IMR-90 (cell line): Measurements from ENCODE around the gene PDCD10. TPM values are rescaled to one million over a fixed set of nuclear protein-coding genes. Genes with fewer than 3 reads are reported as not detected.

ENCODE experiments used
- ATAC-seq: fragments of 200-7000 bp; cut with Tn5 transposase; 2 replicates; pipeline ENCODE4 v1.9.1; 2020; ENCODE audit warnings: low read depth, mild to moderate bottlenecking, moderate library complexity
- BruUV-seq: library from RNA; stranded (reverse); fragments of 400-500 nt; replicated peaks from 2 replicates; lab custom pipeline; 2021; lab: Mats Ljungman, UMichigan
- CTCF ChIA-PET: fragments of 300-600 bp; formaldehyde crosslinking; extraction: SDS; loops from one replicate; lab custom pipeline; 2021; ENCODE audit warnings: antibody characterized with exemption; lab: Yijun Ruan, JAX
- POLR2A ChIA-PET: fragments of 300-600 bp; sonication (Branson Sonifier 250); formaldehyde crosslinking; loops from one replicate; lab custom pipeline; 2022; ENCODE audit warnings: antibody characterized with exemption; ENCODE audit not compliant: unreplicated experiment; lab: Charles Lee
- DNase-seq: peaks from one replicate; pipeline ENCODE4 v3.0.0; 2013
- H2AFZ ChIP-seq: replicated peaks from 2 replicates; pipeline ENCODE3; 2013; ENCODE audit warnings: low read length, mild to moderate bottlenecking; ENCODE audit not compliant: poor library complexity
- H2AK5ac ChIP-seq: 2 replicates; pipeline ENCODE4 v1.6.1; 2013; ENCODE audit warnings: low read depth, low read length, inconsistent platforms
- H2AK9ac ChIP-seq: replicated peaks from 2 replicates; pipeline ENCODE3; 2013; ENCODE audit warnings: mild to moderate bottlenecking, low read depth, low read length, moderate library complexity; ENCODE audit not compliant: poor library complexity
- H2BK120ac ChIP-seq: 2 replicates; pipeline ENCODE4 v1.6.1; 2013; ENCODE audit warnings: low read depth, low read length, inconsistent platforms
- H2BK15ac ChIP-seq: 3 replicates; pipeline ENCODE4 v1.6.1; 2013; ENCODE audit warnings: low read depth, low read length, inconsistent platforms
- H2BK20ac ChIP-seq: 2 replicates; pipeline ENCODE4 v1.6.1; 2013; ENCODE audit warnings: low read depth, mild to moderate bottlenecking, inconsistent platforms, low read length, moderate library complexity
- H2BK5ac ChIP-seq: 2 replicates; pipeline ENCODE4 v1.6.1; 2013; ENCODE audit warnings: mild to moderate bottlenecking, low read depth, low read length, inconsistent platforms; ENCODE audit not compliant: poor library complexity, severe bottlenecking
- H3K14ac ChIP-seq: replicated peaks from 2 replicates; pipeline ENCODE4 v1.6.1; 2013; ENCODE audit warnings: low read depth, low read length, inconsistent platforms
- H3K18ac ChIP-seq: 2 replicates; pipeline ENCODE4 v1.6.1; 2013; ENCODE audit warnings: low read depth, low read length, control low read depth
- H3K23ac ChIP-seq: 2 replicates; pipeline ENCODE4 v1.6.1; 2013; ENCODE audit warnings: low read depth, low read length, inconsistent platforms
- H3K27ac ChIP-seq: 2 replicates; pipeline ENCODE4 v1.5.1; 2013; ENCODE audit warnings: mild to moderate bottlenecking, control low read depth, low read length; ENCODE audit not compliant: insufficient read depth
- H3K27me3 ChIP-seq: 2 replicates; pipeline ENCODE4 v1.6.1; 2013; ENCODE audit warnings: low read length; ENCODE audit not compliant: control insufficient read depth, insufficient read depth
- H3K36me3 ChIP-seq: 2 replicates; pipeline ENCODE4 v1.6.1; 2013; ENCODE audit warnings: low read length, mixed read lengths; ENCODE audit not compliant: control insufficient read depth, insufficient read depth
- H3K4ac ChIP-seq: 2 replicates; pipeline ENCODE4 v1.6.1; 2013; ENCODE audit warnings: low read depth, low read length, inconsistent platforms
- H3K4me1 ChIP-seq: 2 replicates; pipeline ENCODE4 v1.6.1; 2013; ENCODE audit warnings: low read length, mixed read lengths; ENCODE audit not compliant: control insufficient read depth, insufficient read depth
- H3K4me2 ChIP-seq: 2 replicates; pipeline ENCODE4 v1.6.1; 2013; ENCODE audit warnings: low read depth, mild to moderate bottlenecking, control low read depth, low read length, moderate library complexity
- H3K4me3 ChIP-seq: 2 replicates; pipeline ENCODE4 v1.5.1; 2013; ENCODE audit warnings: low read depth, mild to moderate bottlenecking, control low read depth, low read length, moderate library complexity; ENCODE audit not compliant: insufficient read depth
- H3K56ac ChIP-seq: 2 replicates; pipeline ENCODE4 v1.6.1; 2013; ENCODE audit warnings: low read length, inconsistent platforms; ENCODE audit not compliant: insufficient read depth; ENCODE audit errors: extremely low read depth
- H3K79me1 ChIP-seq, 2 experiments: 2 replicates each; pipeline ENCODE4 v1.6.1; 2013; ENCODE audit warnings: low read length in 2 of 2, inconsistent platforms in 1 of 2, low read depth in 1 of 2
- H3K9ac ChIP-seq: 2 replicates; pipeline ENCODE4 v1.6.1; 2013; ENCODE audit warnings: low read depth, low read length, control low read depth
- H3K9me1 ChIP-seq: 2 replicates; pipeline ENCODE4 v1.6.1; 2013; ENCODE audit warnings: low read length, inconsistent platforms; ENCODE audit not compliant: insufficient read depth
- H3K9me3 ChIP-seq: 2 replicates; pipeline ENCODE4 v1.6.1; 2013; ENCODE audit warnings: low read length; ENCODE audit not compliant: control insufficient read depth, insufficient read depth
- H4K20me1 ChIP-seq: 2 replicates; pipeline ENCODE4 v1.6.1; 2013; ENCODE audit warnings: low read length, inconsistent platforms; ENCODE audit not compliant: insufficient read depth
- H4K5ac ChIP-seq: 2 replicates; pipeline ENCODE4 v1.6.1; 2013; ENCODE audit warnings: mild to moderate bottlenecking, low read depth, low read length, control low read depth
- H4K8ac ChIP-seq, 2 experiments: 2 replicates each; pipeline ENCODE4 v1.6.1; 2013; ENCODE audit warnings: low read depth in 2 of 2, low read length in 2 of 2, control low read depth in 1 of 2, inconsistent platforms in 1 of 2
- H4K91ac ChIP-seq: 2 replicates; pipeline ENCODE4 v1.6.1; 2013; ENCODE audit warnings: low read depth, low read length, inconsistent platforms; ENCODE audit not compliant: insufficient read depth
- BHLHE40 ChIP-seq: fragments of 150-350 bp; IDR thresholded peaks from 2 replicates; pipeline ENCODE4 v1.6.1; 2016; ENCODE audit warnings: mild to moderate bottlenecking, low read depth, low read length
- CEBPB ChIP-seq: IDR thresholded peaks from 2 replicates; pipeline ENCODE4 v1.6.1; 2012; ENCODE audit warnings: low read depth, low read length, improper control_type of control experiment
- FOS ChIP-seq: fragments of 150-350 bp; IDR thresholded peaks from 2 replicates; pipeline ENCODE4 v1.6.1; 2016; ENCODE audit warnings: low read depth, low read length
- MAFK ChIP-seq: IDR thresholded peaks from 2 replicates; pipeline ENCODE4 v1.6.1; 2012; ENCODE audit warnings: low read depth, low read length, improper control_type of control experiment
- MXI1 ChIP-seq: IDR thresholded peaks from 2 replicates; pipeline ENCODE4 v1.6.1; 2012; ENCODE audit warnings: low read depth, mild to moderate bottlenecking, low read length, moderate library complexity, borderline replicate concordance
- RAD21 ChIP-seq: IDR thresholded peaks from 2 replicates; pipeline ENCODE4 v1.6.1; 2012; ENCODE audit warnings: low read length, improper control_type of control experiment
- WGBS, 2 experiments: methylation state at CpG; one replicate each; pipeline versions ENCODE4 v1.1.5 to v1.1.7; 2013; ENCODE audit warnings: missing lambda C conversion rate in 2 of 2; ENCODE audit not compliant: insufficient read length in 1 of 2; ENCODE audit errors: extremely low coverage in 2 of 2; 5-methylcytosine and 5-hydroxymethylcytosine counted together
- dilution Hi-C: fragments of 300-500 bp; cut with HindIII; formaldehyde crosslinking; loops from one replicate; pipeline ENCODE4 v1.14.3; 2018; ENCODE audit warnings: low sequenced_read_pairs; ENCODE audit not compliant: unreplicated experiment
- in situ Hi-C: fragments of 300-500 bp; cut with MboI; formaldehyde crosslinking; loops from 3 replicates; pipeline ENCODE4 v1.14.3; 2019; ENCODE audit warnings: low sequenced_read_pairs, inconsistent platforms, mixed read lengths
- intact Hi-C: fragments of 100-400 bp; cut with micrococcal nuclease; formaldehyde crosslinking; loops from 2 replicates; pipeline ENCODE4 v1.10.0; 2022
- polyA plus RNA-seq, 3 experiments: library from polyadenylated mRNA; depleted of rRNA; stranded (reverse); fragments of >200 nt; gene quantifications; 2 replicates each; pipeline ENCODE4 v1.2.3, GENCODE V29; 2012; ENCODE audit warnings: low replicate concordance in 1 of 3
- total RNA-seq: library from RNA; depleted of rRNA; stranded (reverse); fragments of >200 nt; gene quantifications from 2 replicates; pipeline ENCODE4 v1.2.3, GENCODE V29; 2012

PDCD10 gene
- total and polyA plus RNA-seq, 2 of the 4 experiments (the other 2 are of a cell fraction) = 36.7 to 47.3 TPM

DNA sequence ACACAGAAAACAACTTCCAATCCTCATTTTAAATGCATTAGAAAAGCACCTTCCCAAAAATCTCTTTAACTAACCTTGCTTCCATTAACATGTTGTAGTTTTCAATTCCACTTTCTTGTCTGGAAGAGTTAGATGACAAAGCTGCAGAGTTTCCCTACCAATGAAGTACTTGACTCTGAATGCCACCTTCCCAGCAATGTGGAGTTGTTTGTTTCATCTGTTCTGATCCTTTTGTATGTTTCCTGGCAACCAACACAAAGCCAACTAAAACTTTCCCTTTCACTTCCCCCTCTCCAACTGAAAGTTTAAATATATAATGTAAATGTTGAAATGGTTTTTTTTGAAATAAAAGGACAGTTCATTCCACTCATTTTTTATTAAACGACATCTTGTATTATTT lies 80.9 kb downstream of the PDCD10 start, which contains the start of gene WDR49:
Gene WDR49, minus strand, starts transcription at position 183 of the 400 bp plus-strand sequence. CDS start 517 bp downstream, outside the sequence.
- no peak within 1 kb of the TSS for H2BK5ac ChIP-seq
- BruUV-seq = no TSS peak

More for the DNA sequence above, 80.9 kb downstream of the PDCD10 start, which contains the start of gene WDR49:
- no peaks in the 10 kb centered on the region for H3K9me3 ChIP-seq
- no peak within 1 kb of the TSS for H3K9ac ChIP-seq
- no peaks in the 10 kb centered on the region for H3K9me1 ChIP-seq
- H3K4ac ChIP-seq = no peak within 1 kb of the TSS
- H2AFZ ChIP-seq = no peak within 1 kb of the TSS
- no peak within 1 kb of the TSS for H3K14ac ChIP-seq
- no peak within 1 kb of the TSS for H2BK20ac ChIP-seq
- no peak within 1 kb of the TSS for H3K27ac ChIP-seq
- in situ Hi-C loops (no loop called here), intact Hi-C loops (no loop called here), dilution Hi-C loops (no loop called here)
- no peak within 1 kb of the TSS for H3K18ac ChIP-seq
- no peaks in the 10 kb centered on the region for H3K27me3 ChIP-seq
- TF ChIP-seq RAD21 (no peak), BHLHE40 (no peak), FOS (no peak), MXI1 (no peak), CEBPB (no peak), MAFK (no peak)
- no CpG with 5 or more reads among the region's 1 CpG for whole genome bisulfite sequencing, 2 experiments
- H2AK5ac ChIP-seq = no peak within 1 kb of the TSS
- DNase-seq (no peak), ATAC-seq (no peak)
- no peak within 1 kb of the TSS for H3K56ac ChIP-seq
- no peaks in the 10 kb centered on the region for H3K79me1 ChIP-seq
- no peaks in the 10 kb centered on the region for H4K20me1 ChIP-seq
- no peak within 1 kb of the TSS for H4K8ac ChIP-seq
- H4K91ac ChIP-seq = no peak within 1 kb of the TSS
- H3K23ac ChIP-seq = no peak within 1 kb of the TSS
- H2BK15ac ChIP-seq = no peak within 1 kb of the TSS
- ChIA-PET POLR2A (no interaction called here), CTCF (no interaction called here)
- no peak within 1 kb of the TSS for H2BK120ac ChIP-seq
- H2AK9ac ChIP-seq = no peak within 1 kb of the TSS
- no peak within 1 kb of the TSS for H3K4me2 ChIP-seq
- no peaks in the 10 kb centered on the region for H3K36me3 ChIP-seq
- H3K4me3 ChIP-seq = no peak within 1 kb of the TSS
- no peaks in the 10 kb centered on the region for H3K4me1 ChIP-seq
- no peak within 1 kb of the TSS for H4K5ac ChIP-seq
